Ovary (tissue), 9 donors: Measurements from ENCODE around the gene PIK3R6. TPM values are rescaled to one million over a fixed set of nuclear protein-coding genes. Genes with fewer than 3 reads are reported as not detected.

ENCODE experiments used
- DNase-seq, 5 donors: peaks; one replicate each; pipeline ENCODE4 v3.0.0-alpha.2; 2019 to 2020
- H3K27ac ChIP-seq, 2 donors: fragments of 200-600 bp; one replicate each; pipeline versions ENCODE4 v1.5.1 to v1.8.0; 2019 to 2022
- H3K27me3 ChIP-seq: fragments of 200-600 bp; one replicate; pipeline ENCODE4 v1.8.0; 2022
- H3K36me3 ChIP-seq: fragments of 200-600 bp; sonication (generic); one replicate; pipeline ENCODE4 v1.5.1; 2019
- H3K4me1 ChIP-seq: one replicate; pipeline ENCODE4 v1.8.1; 2013; ENCODE audit warnings: mild to moderate bottlenecking, moderate library complexity; ENCODE audit not compliant: insufficient read depth
- H3K4me3 ChIP-seq: fragments of 200-600 bp; sonication (generic); one replicate; pipeline ENCODE4 v1.5.1; 2017
- H3K9me3 ChIP-seq, 2 donors: fragments of 200-600 bp in 1 of 2; sonication (generic) in 1 of 2; one replicate each; pipeline versions ENCODE4 v1.5.1 to v1.8.1; 2013 to 2019; ENCODE audit warnings: mild to moderate bottlenecking in 1 of 2, moderate library complexity in 1 of 2
- EP300 ChIP-seq: sonication (generic); formaldehyde crosslinking; IDR thresholded peaks from one replicate; pipeline ENCODE4 v1.6.1; 2017; ENCODE audit warnings: antibody characterized with exemption
- POLR2A ChIP-seq: fragments of 450-650 bp; IDR thresholded peaks from one replicate; pipeline ENCODE4 v1.6.1; 2017; ENCODE audit warnings: antibody characterized with exemption, mild to moderate bottlenecking, moderate library complexity
- WGBS, 3 donors: extraction: QIAGEN DNeasy Blood & Tissue Kit in 1 of 3; methylation state at CpG; one replicate each; pipeline versions ENCODE4 v1.1.5 to v1.1.7; 2013 to 2017; 5-methylcytosine and 5-hydroxymethylcytosine counted together
- intact Hi-C, 4 donors: fragments of 100-400 bp; cut with DNase I; formaldehyde crosslinking; loops; one replicate each; pipeline versions ENCODE4 v1.11.0 to v1.15.1; 2022 to 2023
- polyA plus RNA-seq, 2 donors: library from polyadenylated mRNA; stranded (reverse); fragments of 200-250 nt in 1 of 2; fragments of 350-450 nt in 1 of 2; fragmentation: Illumina TruSeq in 1 of 2; extraction: RNeasy Lipid Tissue Mini Kit (QIAGEN cat#74804) in 1 of 2; gene quantifications; one replicate each; pipeline ENCODE4 v1.2.3, GENCODE V29; 2013 to 2014
- total RNA-seq, 7 donors: library from RNA; depleted of rRNA in 2 of 7; stranded (reverse); fragments of >200 nt in 2 of 7; fragmentation: NEBNext Ultra II Directional in 3 of 7; extraction: Animal tissue kit (Norgen Biotek cat#: 25700) in 3 of 7; gene quantifications; one replicate each; pipeline versions ENCODE4 v1.1.0 to v1.2.4, GENCODE V29; 2016 to 2023
- TF ChIP-seq, protein P1 (sequence below), 3 donors: fragments of 450-650 bp in 2 of 3; fragments of 200-600 bp in 1 of 3; IDR thresholded peaks; one replicate each; pipeline versions ENCODE4 v1.5.1 to v1.8.0; 2016 to 2022; ENCODE audit warnings: antibody characterized with exemption in 3 of 3, mild to moderate bottlenecking in 1 of 3
- donor health status: DM: no; HTN: no; CAD: no; lungs with moderate emphysema.
- donor health status: DM: no; HTN: no; CAD: no.
- donor health status: Bipolar disorder and iron deficiency.
- donor health status: DM: yes; HTN: yes; CAD: no.
- donor health status: DM: no; HTN: no; CAD: no.
- donor health status: DM: yes; HTN: yes; CAD: no.

Gene PIK3R6
- total and polyA plus RNA-seq, 9 donors, result 0.12 to 0.93 (median 0.23) TPM

GRCh38 chr17:8893059-8893458, 25.6 kb upstream of the PIK3R6 start:
- 57 to 76% (median 74%) methylated on average over 3 of the region's 3 CpGs for WGBS, 3 donors
- H3K4me1 ChIP-seq, result no peaks in the 10 kb centered on the region
- no peak for DNase-seq
- no peak overlapping the region for H3K27ac ChIP-seq
- H3K27me3 ChIP-seq, result no peaks in the 10 kb centered on the region
- no peaks in the 10 kb centered on the region for H3K9me3 ChIP-seq
- no peak for TF ChIP-seq POLR2A
- TF ChIP-seq, protein P1, sequence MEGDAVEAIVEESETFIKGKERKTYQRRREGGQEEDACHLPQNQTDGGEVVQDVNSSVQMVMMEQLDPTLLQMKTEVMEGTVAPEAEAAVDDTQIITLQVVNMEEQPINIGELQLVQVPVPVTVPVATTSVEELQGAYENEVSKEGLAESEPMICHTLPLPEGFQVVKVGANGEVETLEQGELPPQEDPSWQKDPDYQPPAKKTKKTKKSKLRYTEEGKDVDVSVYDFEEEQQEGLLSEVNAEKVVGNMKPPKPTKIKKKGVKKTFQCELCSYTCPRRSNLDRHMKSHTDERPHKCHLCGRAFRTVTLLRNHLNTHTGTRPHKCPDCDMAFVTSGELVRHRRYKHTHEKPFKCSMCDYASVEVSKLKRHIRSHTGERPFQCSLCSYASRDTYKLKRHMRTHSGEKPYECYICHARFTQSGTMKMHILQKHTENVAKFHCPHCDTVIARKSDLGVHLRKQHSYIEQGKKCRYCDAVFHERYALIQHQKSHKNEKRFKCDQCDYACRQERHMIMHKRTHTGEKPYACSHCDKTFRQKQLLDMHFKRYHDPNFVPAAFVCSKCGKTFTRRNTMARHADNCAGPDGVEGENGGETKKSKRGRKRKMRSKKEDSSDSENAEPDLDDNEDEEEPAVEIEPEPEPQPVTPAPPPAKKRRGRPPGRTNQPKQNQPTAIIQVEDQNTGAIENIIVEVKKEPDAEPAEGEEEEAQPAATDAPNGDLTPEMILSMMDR (IDR thresholded peaks at IDR 0.05), result no peak
- no peak for TF ChIP-seq EP300
- no peak overlapping the region for H3K4me3 ChIP-seq
- H3K36me3 ChIP-seq, result no peaks in the 10 kb centered on the region
- intact Hi-C loops, result no loop called here

DNA sequence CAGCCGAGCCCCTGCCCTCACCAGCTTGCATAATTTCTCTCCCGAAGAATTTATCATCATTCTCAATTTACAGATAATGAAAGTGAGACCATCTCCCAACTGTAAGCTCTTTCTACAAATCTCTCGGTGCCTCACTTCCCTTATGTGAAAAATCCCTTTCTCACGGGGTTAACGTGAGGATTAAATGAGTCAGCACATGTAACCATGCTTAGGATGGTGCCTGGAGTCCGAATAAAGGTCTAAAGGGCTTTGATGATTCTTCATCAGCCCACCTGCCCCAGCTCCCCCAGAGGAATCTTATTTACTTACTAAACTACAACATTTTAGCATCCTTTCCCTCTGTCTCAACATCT, 24.8 kb upstream of the PIK3R6 start:
- no peak for DNase-seq
- Histone ChIP-seq H3K9me3 (no peaks in the 10 kb centered on the region), H3K27ac (no peak overlapping the region), H3K27me3 (no peaks in the 10 kb centered on the region), H3K4me3 (no peak overlapping the region), H3K4me1 (no peaks in the 10 kb centered on the region), H3K36me3 (no peaks in the 10 kb centered on the region)
- intact Hi-C loops, result no loop called here
- TF ChIP-seq, protein P1 (IDR thresholded peaks at IDR 0.05), result no peak
- TF ChIP-seq POLR2A, result no peak
- TF ChIP-seq EP300, result no peak
- 52 to 57% (median 56%) methylated on average over 6 of the region's 6 CpGs for WGBS, 3 donors

GRCh38 chr17:8890671-8891070, 23.2 kb upstream of the PIK3R6 start:
- WGBS, 3 donors, result 89 to 92% (median 92%) methylated on average over 11 to 12 of the region's 12 CpGs
- no peak for TF ChIP-seq EP300
- TF ChIP-seq, protein P1 (IDR thresholded peaks at IDR 0.05), result no peak
- no peak for TF ChIP-seq POLR2A

GRCh38 chr17:8889458-8890210, 22.2 kb upstream of the PIK3R6 start:
- Histone ChIP-seq H3K36me3 (no peaks in the 10 kb centered on the region), H3K4me3 (no peak overlapping the region), H3K27ac (no peak overlapping the region), H3K4me1 (no peaks in the 10 kb centered on the region), H3K27me3 (no peaks in the 10 kb centered on the region), H3K9me3 (no peaks in the 10 kb centered on the region)
- intact Hi-C loops, result no loop called here
- TF ChIP-seq EP300 (no peak), POLR2A (no peak)
- TF ChIP-seq, protein P1 (IDR thresholded peaks at IDR 0.05), result no peak
- WGBS, 3 donors, result 93 to 95% (median 95%) methylated on average over 14 of the region's 14 CpGs
- no peak for DNase-seq

More at GRCh38 chr17:8890671-8891070, 23.2 kb upstream of the PIK3R6 start:
- no peak overlapping the region for H3K27ac ChIP-seq
- DNase-seq, result no peak
- no peaks in the 10 kb centered on the region for H3K9me3 ChIP-seq
- no peaks in the 10 kb centered on the region for H3K36me3 ChIP-seq
- H3K27me3 ChIP-seq, result no peaks in the 10 kb centered on the region
- H3K4me1 ChIP-seq, result no peaks in the 10 kb centered on the region
- no peak overlapping the region for H3K4me3 ChIP-seq
- intact Hi-C loops, result no loop called here
